ENCODE data around the gene CDCP2.

GRCh38 chr1:54137534-54138061, 15.2 kb downstream of the CDCP2 start:
- TF ChIP-seq CTCF (IDR thresholded peaks at IDR 0.05) (no peak), POLR2AphosphoS5 (IDR thresholded peaks at IDR 0.05; ENCODE audit: low read depth, low read length) (no peak), REST (IDR thresholded peaks at IDR 0.05; ENCODE audit: insufficient read depth in 1 of 2, low read depth in 2 of 2, low read length in 1 of 2) (no peak)
